ENCODE data around the gene ZDHHC13. TPM values are rescaled to one million over a fixed set of nuclear protein-coding genes. Genes with fewer than 3 reads are reported as not detected.
A peak's percentile ranks its signal among the peaks of the same experiment; 100 is the strongest.

Gene ZDHHC13
- total and polyA plus RNA-seq, 2 of the 4 experiments (the other 2 are of a cell fraction) = 7.2 to 15.1 TPM

- Histone ChIP-seq H4K8ac (ENCODE audit: low read depth in 2 of 2, low read length in 2 of 2) (no peak overlapping the region), H3K79me1 (ENCODE audit: low read depth in 1 of 2, low read length in 2 of 2) (no peaks in the 10 kb centered on the region), H3K4ac (ENCODE audit: low read depth, low read length) (no peak overlapping the region), H3K4me2 (ENCODE audit: low read depth, low read length) (no peak overlapping the region), H3K56ac (ENCODE audit: extremely low read depth, insufficient read depth, low read length) (no peak overlapping the region), H3K27me3 (ENCODE audit: control insufficient read depth, insufficient read depth, low read length) (peaks cover 9% of the 10 kb centered on the region), H3K14ac (replicated peaks; ENCODE audit: low read depth, low read length) (no peak overlapping the region), H2BK20ac (ENCODE audit: low read depth, low read length) (no peak overlapping the region), H3K18ac (ENCODE audit: low read depth, low read length) (no peak overlapping the region), H3K23ac (ENCODE audit: low read depth, low read length) (no peak overlapping the region), H4K5ac (ENCODE audit: low read depth, low read length) (no peak overlapping the region), H2AFZ (replicated peaks; ENCODE audit: low read length, poor library complexity) (no peak overlapping the region), H3K9ac (ENCODE audit: low read depth, low read length) (no peak overlapping the region), H2AK9ac (replicated peaks; ENCODE audit: low read depth, low read length, poor library complexity) (no peak overlapping the region), H3K27ac (ENCODE audit: insufficient read depth, low read length) (no peak overlapping the region), H3K9me3 (ENCODE audit: control insufficient read depth, insufficient read depth, low read length) (no peaks in the 10 kb centered on the region), H2AK5ac (ENCODE audit: low read depth, low read length) (no peak overlapping the region), H3K9me1 (ENCODE audit: insufficient read depth, low read length) (no peaks in the 10 kb centered on the region), H3K4me3 (ENCODE audit: insufficient read depth, low read depth, low read length) (no peak overlapping the region), H2BK5ac (ENCODE audit: low read depth, low read length, poor library complexity, severe bottlenecking) (no peak overlapping the region), H4K91ac (ENCODE audit: insufficient read depth, low read depth, low read length) (no peak overlapping the region), H2BK120ac (ENCODE audit: low read depth, low read length) (no peak overlapping the region), H4K20me1 (ENCODE audit: insufficient read depth, low read length) (no peaks in the 10 kb centered on the region), H3K36me3 (ENCODE audit: control insufficient read depth, insufficient read depth, low read length) (no peaks in the 10 kb centered on the region), H2BK15ac (ENCODE audit: low read depth, low read length) (no peak overlapping the region), H3K4me1 (ENCODE audit: control insufficient read depth, insufficient read depth, low read length) (peaks cover 3% of the 10 kb centered on the region; the same call in 1 of the 2 replicates)
- DNase-seq (peak; percentile 26), ATAC-seq (ENCODE audit: low read depth) (no peak)
- dilution Hi-C loops (cut with HindIII; ENCODE audit: low sequenced_read_pairs, unreplicated experiment) (no loop called here), in situ Hi-C loops (cut with MboI; ENCODE audit: low sequenced_read_pairs) (loop anchor here (25.0 kb wide), 1 partner anchor 682 kb away; no protein-coding TSS in a partner anchor), intact Hi-C loops (cut with micrococcal nuclease) (no loop called here)
- CTCF ChIA-PET = interaction anchor here (0.6 kb wide), 1 partner anchor 14 kb away, joined by 4 read pairs; no protein-coding TSS in a partner anchor
- POLR2A ChIA-PET (ENCODE audit: unreplicated experiment) = no interaction called here
- BruUV-seq (replicated peaks) = no TSS peak
- WGBS, 2 experiments (ENCODE audit: extremely low coverage in 2 of 2, insufficient read length in 1 of 2) = no CpG with 5 or more reads among the region's 6 CpGs
- TF ChIP-seq MXI1 (IDR thresholded peaks at IDR 0.05; ENCODE audit: borderline replicate concordance, low read depth, low read length) (no peak), POLR2A (IDR thresholded peaks at IDR 0.05; ENCODE audit: low read depth, low read length) (no peak), SMC3 (IDR thresholded peaks at IDR 0.05; ENCODE audit: low read depth, low read length) (no peak), BHLHE40 (IDR thresholded peaks at IDR 0.05; ENCODE audit: low read depth, low read length) (no peak), RFX5 (IDR thresholded peaks at IDR 0.05; ENCODE audit: low read depth, low read length) (no peak), FOS (IDR thresholded peaks at IDR 0.05; ENCODE audit: low read depth, low read length) (no peak), USF2 (IDR thresholded peaks at IDR 0.05; ENCODE audit: low read depth, low read length) (peak; percentile 38; the same call in 1 of the 2 replicates), CEBPB (IDR thresholded peaks at IDR 0.05; ENCODE audit: low read depth, low read length) (no peak)
Observed at GRCh38 chr11:19080579-19080993, 36.4 kb upstream of the ZDHHC13 start.
